HG03565 (cell line): Measurements from ENCODE around the gene ELFN2.
"Not testable (repeated sequence)": the region's sequence is repeated elsewhere in the genome, so short reads cannot be mapped to it uniquely, and the experiment has no call there.

ENCODE experiments used
- ATAC-seq: cut with Tn5 transposase; IDR thresholded peaks from one replicate; pipeline ENCODE4 v1.9.1; 2021; ENCODE audit warnings: mild to moderate bottlenecking, moderate library complexity; ENCODE audit not compliant: unreplicated experiment

ELFN2 gene

DNA sequence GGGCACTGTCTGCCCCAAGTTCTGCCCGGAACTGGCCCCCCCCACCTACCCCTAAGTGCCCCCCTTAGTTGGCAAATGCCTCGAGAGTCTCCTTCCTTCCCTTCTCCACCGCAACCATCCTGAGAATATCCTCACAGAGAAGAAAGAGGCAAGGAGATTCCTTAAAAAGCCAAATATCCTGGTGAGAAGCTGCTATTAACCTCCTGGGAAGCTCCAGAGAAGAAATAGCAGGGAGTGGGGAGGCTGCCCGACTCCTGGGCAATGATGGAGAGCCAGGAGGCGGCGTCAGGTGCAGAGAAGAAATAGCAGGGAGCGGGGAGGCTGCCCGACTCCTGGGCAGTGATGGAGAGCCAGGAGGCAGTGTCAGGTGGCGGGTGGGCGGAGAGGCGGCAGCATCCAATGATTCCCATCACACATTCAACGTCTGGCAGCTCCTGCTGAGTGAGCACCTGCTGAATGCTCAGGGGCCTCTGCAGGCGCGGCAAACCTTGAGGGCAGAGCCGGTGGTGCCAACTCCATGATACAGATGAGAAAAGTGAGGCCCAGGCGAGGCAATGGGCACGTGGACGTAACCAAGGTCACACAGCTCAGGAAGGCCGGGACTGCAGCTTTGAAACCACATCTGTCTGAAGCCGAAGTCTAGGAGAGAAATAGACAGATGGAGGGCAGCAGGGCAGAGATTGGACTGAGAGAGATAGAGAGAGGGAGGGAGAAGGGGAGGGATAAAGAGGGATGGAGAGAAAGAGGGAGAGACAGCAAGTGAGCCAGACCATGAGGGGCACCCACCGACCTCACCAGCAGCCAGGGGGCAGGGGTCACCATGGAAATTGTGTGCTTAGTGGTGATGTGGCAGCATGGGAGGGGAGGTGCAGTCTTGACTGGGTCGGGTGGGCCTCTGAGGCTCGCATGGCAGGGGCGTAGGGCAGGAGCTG is 86.7 kb downstream of the ELFN2 start:
- no peak for ATAC-seq

GRCh38 chr22:37338539-37339246 is 88.6 kb downstream of the ELFN2 start:
- no peak for ATAC-seq

DNA sequence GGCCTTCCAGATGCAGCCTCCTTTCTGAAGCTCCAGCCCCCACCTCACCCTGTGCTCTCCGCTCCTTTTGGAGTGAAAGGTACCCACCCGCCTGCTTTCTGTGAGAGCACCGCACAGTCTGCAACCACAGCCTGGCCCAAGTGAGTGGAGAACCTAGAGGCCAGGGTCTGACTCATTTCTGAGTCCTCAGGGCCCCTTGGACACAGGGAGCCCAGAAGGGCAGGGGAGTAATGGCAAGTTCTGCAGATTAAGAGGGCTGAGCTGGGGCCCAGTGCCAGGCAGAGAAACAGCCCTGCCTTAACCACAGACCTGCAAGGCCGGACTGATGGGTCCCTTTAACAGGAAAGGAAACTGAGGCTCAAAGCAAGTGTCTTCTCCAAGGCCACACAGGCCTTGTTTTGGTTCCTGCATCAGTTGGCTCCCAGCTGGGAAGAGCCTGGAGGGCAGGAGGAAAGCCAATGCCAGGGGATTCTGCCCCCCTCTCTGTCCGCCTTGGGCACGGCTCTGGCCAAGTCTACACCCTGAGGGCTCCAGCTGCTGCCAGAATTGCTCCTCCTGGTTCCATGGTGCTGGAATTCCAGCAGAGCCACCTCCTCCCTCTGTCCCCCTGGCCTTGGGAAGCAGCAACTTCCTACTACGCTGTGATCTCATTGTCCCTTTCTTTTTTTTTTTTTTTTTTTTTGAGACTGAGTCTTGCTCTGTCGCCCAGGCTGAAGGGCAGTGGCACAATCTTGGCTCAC is 89.9 kb downstream of the ELFN2 start:
- ATAC-seq, result no peak

GRCh38 chr22:37336579-37336978 is 90.7 kb downstream of the ELFN2 start:
- ATAC-seq, result no peak

DNA sequence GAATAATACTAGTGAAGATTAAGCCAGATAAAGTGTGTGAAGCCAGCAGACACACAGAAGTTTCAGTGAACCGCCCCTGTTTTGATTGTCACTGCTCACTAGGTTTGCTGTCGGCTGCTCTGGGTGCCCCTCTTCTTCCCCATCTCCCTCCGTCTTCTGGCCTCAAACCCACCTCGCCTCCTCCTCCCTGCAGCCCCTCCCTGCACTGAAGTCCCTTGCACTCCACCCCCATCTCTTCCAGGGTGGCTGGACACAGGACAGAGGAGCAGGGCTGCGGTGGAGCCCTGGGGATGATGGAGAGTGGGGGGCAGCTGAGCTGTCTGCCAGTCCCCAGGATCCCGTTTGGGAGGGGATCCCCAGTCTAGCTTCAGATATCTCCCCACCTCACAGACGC is 91.5 kb downstream of the ELFN2 start:
- ATAC-seq, result no peak

DNA sequence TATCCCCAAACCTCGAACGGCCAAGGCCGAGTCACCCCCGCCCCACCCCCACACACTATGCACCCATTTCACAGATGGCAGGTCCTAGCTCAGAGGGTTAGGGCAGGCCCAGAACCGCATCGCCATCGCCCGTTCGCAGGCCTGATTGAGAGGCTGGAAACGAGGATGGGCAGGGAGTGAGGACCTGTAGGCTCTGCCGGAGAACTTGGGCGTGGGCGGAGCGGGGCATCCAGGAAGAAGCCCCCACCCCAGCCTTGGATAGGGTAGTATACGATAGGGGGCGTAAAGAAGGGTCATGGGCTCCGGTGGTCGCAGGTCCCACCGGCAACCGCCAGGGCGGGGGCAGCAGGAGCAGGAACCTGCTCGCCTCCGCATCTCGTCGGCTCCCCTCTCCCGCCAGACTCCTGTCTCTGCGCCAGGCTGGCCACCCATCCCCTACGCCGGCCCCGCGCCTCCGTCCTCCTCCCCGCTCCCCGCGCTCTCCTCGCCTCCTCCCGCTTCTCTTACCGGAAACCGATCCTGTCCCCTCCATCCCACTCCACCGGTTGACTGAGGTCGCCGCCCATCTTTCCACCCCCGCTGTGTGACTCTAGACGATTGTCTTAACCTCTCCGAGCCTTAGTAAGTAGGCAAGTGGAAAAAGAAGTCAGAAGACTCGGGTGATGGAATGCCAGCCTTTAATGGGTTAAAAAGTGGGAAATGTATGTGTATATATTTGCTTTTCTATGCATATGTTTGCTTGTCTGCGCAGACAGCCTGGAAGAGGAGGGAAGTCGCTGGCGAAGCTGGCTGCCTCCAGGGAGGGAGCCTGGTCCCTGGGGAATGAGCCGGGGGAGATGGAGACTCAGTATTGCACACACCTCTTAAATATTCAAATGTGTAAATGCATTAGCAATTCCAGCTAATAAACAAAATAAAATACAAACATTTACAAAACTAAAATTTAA is 92.1 kb downstream of the ELFN2 start:
- ATAC-seq, result no peak

DNA sequence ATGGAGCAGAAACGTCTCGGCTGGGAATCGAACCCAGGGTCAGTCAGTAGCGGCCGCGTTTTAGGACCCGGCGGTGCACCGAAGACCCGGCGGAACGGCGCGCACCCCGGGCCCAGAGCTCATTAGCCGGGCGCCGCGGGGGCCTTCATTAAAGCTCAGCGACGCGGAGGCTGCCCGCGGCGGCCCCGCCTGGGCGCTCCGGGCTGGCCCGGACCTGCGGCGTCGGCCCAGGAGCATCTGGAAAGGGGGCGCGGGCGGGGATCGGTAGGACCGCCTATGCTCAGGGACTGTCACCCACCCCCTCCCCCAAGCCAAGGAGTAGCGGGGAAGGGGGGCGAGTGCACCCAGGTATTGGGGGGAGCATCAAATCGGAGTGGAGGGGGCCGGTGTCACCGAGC is 92.8 kb downstream of the ELFN2 start:
- ATAC-seq, result no peak

DNA sequence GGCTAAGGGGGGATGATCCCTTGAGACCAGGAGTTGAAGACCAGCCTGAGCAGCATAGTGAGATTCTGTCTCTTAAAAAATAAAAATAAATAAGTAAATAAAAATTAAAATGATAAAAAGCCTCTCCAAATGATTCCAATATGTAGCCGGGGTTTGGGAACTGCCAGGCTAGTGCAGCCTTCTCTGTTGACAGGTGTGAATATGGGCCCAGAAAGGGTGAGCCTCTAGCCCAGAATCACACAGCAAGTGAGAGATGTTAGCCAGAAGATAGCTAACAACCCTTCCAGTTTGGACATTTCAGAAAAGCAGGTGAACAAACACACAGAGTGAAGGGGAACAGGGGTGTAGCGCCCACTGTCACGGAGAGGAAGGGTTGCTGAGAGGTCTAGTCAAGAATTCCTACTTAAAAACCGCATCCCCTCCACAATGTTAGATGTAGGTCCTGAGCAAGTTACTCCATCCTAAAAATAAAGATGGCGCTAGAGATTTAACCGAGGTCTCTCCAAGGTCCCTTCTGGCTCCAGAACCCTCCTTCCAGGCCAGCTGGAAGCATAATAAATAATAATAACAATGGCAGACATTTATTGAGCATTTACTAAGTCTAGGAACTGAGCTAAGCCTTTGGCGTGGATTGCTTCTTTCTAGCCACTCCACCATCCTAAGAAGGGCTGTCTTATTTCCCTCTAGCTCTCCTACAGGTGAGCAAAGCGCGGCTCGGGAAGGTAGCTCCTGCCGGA is 93.4 kb downstream of the ELFN2 start:
- no peak for ATAC-seq

- ATAC-seq, result no peak
Observed at GRCh38 chr22:37331856-37332536, 95.3 kb downstream of the ELFN2 start.

GRCh38 chr22:37331034-37331428 is 96.2 kb downstream of the ELFN2 start:
- no peak for ATAC-seq

DNA sequence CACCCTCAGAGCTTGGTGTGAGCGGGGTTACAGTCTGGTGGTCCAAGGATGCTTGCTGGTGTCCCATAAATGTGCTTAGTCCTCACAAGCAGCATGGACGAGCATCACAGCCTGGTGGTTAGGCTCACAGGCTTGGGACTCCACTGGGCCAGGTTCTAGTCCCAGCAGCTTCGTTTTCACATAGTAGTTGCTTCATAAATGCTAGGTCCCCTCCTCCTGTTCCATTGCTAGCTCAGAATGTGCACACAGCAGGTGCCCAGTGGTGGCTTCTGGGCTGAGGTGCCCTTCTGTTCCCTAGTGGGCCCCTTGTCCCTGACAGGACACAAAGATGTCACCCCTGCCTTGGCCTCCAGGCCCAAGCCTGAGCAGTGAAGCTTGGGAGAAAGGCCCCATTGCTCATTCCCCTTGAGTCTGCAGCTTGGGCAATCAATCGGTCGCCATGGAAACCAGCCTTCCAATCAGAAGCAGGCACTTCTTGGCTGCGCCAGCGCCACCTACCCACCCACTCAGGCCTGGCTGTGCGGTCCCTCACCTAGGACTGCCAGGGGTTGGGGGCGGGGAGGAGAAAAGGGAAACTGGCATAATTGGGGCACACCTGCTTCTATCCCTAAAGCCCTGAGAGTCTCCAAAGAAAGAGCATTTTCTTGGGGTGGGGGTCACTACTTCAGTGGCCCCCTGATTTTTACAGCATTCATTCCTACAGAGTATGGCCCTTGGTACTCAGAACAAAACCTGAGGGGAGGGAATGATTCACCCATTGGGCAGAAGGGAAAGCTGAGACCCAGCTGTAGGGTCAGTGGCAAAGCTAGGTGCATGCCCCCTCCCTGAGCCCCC is 96.9 kb downstream of the ELFN2 start:
- ATAC-seq, result no peak

GRCh38 chr22:37329238-37330140 is 97.8 kb downstream of the ELFN2 start:
- no peak for ATAC-seq

DNA sequence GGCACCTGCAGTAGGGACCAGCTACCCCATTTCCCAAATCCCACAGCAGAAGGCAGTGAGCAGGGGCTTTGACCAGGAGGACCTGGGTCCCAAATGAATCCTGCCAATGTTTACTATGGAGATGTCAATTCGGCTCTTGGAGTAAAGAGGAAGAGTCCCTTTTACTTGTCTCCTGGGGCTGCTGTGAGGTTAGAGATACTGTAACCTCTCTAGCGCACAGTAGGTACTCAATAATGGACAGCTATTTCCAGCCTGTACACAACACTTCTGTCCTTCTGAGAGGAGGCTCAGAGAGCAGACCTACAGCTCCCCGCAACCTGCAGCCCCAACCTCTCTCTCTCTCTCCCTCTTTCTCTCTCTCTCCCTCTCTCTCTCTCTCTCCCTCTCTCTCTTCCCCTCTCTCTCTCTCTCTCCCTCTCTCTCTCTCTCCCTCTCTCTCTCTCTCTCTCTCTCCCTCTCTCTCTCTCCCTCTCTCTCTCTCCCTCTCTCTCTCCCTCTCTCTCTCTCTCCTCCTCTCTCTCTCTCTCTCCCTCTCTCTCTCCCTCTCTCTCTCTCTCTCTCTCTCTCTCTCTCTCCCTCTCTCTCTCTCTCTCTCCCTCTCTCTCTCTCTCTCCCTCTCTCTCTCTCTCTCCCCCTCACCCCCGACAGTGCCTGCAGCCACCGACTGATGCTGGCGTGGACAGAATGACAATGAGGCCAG is 98.6 kb downstream of the ELFN2 start:
- not testable (repeated sequence) for ATAC-seq

DNA sequence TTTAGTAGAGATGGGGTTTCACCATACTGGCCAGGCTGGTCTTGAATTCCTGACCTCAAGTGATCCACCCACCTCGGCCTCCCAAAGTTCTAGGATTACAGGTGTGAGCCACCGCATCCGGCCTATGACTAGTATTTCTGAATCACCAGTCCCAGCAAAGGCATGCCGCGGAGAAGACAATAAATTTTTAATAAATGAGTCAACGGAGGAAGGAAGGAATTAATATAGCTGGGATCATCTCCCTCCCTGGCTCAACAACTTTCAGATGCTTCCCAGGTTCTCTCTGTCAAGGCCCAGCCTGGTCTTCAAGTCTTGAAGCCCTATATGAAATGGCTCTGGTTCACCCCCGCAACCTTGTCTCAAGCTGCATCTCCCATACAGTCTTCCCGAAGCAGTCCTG is 99.3 kb downstream of the ELFN2 start:
- ATAC-seq, result no peak

GRCh38 chr22:37326726-37327125 is 100.6 kb downstream of the ELFN2 start:
- ATAC-seq, result no peak

GRCh38 chr22:37325039-37325395 is 102.3 kb downstream of the ELFN2 start:
- ATAC-seq, result no peak
